Karpas-422 (cell line): ENCODE measurements around the gene CADM3. TPM values are rescaled to one million over a fixed set of nuclear protein-coding genes. Genes with fewer than 3 reads are reported as not detected.

Experiments used
- DNase-seq: peaks from one replicate; pipeline ENCODE4 v3.0.0-alpha.2; 2015
- H2AFZ ChIP-seq: fragments of 200-600 bp; sonication (generic); 2 replicates; pipeline ENCODE4 v1.6.1; 2014; ENCODE audit warnings: antibody characterized with exemption, low read length, mixed read lengths
- H3K27ac ChIP-seq: fragments of 200-600 bp; sonication (generic); 2 replicates; pipeline ENCODE4 v1.5.1; 2014; ENCODE audit warnings: mild to moderate bottlenecking, low read length, moderate library complexity
- H3K27me3 ChIP-seq: fragments of 200-600 bp; sonication (generic); 2 replicates; pipeline ENCODE4 v1.6.1; 2014; ENCODE audit warnings: low read length, mixed read lengths
- H3K36me3 ChIP-seq: fragments of 200-600 bp; sonication (generic); 2 replicates; pipeline ENCODE4 v1.6.1; 2014; ENCODE audit warnings: low read length, mixed read lengths; ENCODE audit not compliant: insufficient read depth
- H3K4me1 ChIP-seq: fragments of 200-600 bp; sonication (generic); 2 replicates; pipeline ENCODE4 v1.6.1; 2014; ENCODE audit warnings: mild to moderate bottlenecking, low read length, mixed read lengths
- H3K4me2 ChIP-seq: fragments of 200-600 bp; sonication (generic); 2 replicates; pipeline ENCODE4 v1.6.1; 2014; ENCODE audit warnings: low read length, low read depth, mild to moderate bottlenecking; ENCODE audit not compliant: poor library complexity, severe bottlenecking
- H3K4me3 ChIP-seq: fragments of 200-600 bp; sonication (generic); 2 replicates; pipeline ENCODE4 v1.5.1; 2014; ENCODE audit warnings: mild to moderate bottlenecking, antibody characterized with exemption, low read length, mixed read lengths
- H3K79me2 ChIP-seq: fragments of 200-600 bp; sonication (generic); 2 replicates; pipeline ENCODE4 v1.6.1; 2014; ENCODE audit warnings: mild to moderate bottlenecking, low read length, mixed read lengths
- H3K9ac ChIP-seq: fragments of 200-600 bp; sonication (generic); 2 replicates; pipeline ENCODE4 v1.6.0; 2014; ENCODE audit warnings: low read length
- H3K9me2 ChIP-seq: fragments of 200-600 bp; sonication (generic), shearing (Covaris generic); replicated peaks from 2 replicates; pipeline ENCODE4 v1.6.0; 2014; ENCODE audit warnings: mild to moderate bottlenecking, low read length, moderate library complexity; ENCODE audit not compliant: insufficient read depth
- H3K9me3 ChIP-seq: fragments of 300-700, 200-600 bp; sonication (generic); 2 replicates; pipeline ENCODE4 v1.6.1; 2014; ENCODE audit warnings: low read length, mixed read lengths
- H4K20me1 ChIP-seq: fragments of 200-600 bp; sonication (generic); 2 replicates; pipeline ENCODE4 v1.6.1; 2014; ENCODE audit warnings: mild to moderate bottlenecking, antibody characterized with exemption, low read length, low read depth; ENCODE audit not compliant: insufficient read depth
- small RNA-seq: library from RNA; depleted of rRNA; stranded (forward); fragments of <200 nt; gene quantifications from one replicate; pipeline ENCODE3, GENCODE V24; 2014
- total RNA-seq: library from RNA; depleted of rRNA; stranded (reverse); fragments of >200 nt; shearing (Covaris generic); gene quantifications from 2 replicates; pipeline ENCODE4 v1.2.3, GENCODE V29; 2014; ENCODE audit warnings: low replicate concordance; rRNA removed

The CADM3 gene
- total RNA-seq, 1 experiment from 2014 or later = not detected

- H3K9me3 ChIP-seq = no peaks in the 10 kb centered on the region
- H3K4me2 ChIP-seq = no peak overlapping the region
- no peak overlapping the region for H3K4me3 ChIP-seq
- no peak for DNase-seq
- no peak overlapping the region for H3K9ac ChIP-seq
- no peaks in the 10 kb centered on the region for H3K79me2 ChIP-seq
- no peak overlapping the region for H2AFZ ChIP-seq
- H3K27me3 ChIP-seq = no peaks in the 10 kb centered on the region
- H3K4me1 ChIP-seq = no peaks in the 10 kb centered on the region
- no peaks in the 10 kb centered on the region for H3K9me2 ChIP-seq
- no peaks in the 10 kb centered on the region for H3K36me3 ChIP-seq
- H4K20me1 ChIP-seq = no peaks in the 10 kb centered on the region
- no peak overlapping the region for H3K27ac ChIP-seq
Measured at GRCh38 chr1:159247266-159247665, 75.9 kb downstream of the CADM3 start.

- H3K9ac ChIP-seq = no peak overlapping the region
- no peak for DNase-seq
Measured at GRCh38 chr1:159248311-159248710, 76.9 kb downstream of the CADM3 start.

GRCh38 chr1:159250638-159251216, 79.3 kb downstream of the CADM3 start:
- no peaks in the 10 kb centered on the region for H4K20me1 ChIP-seq
- H3K9me2 ChIP-seq = no peaks in the 10 kb centered on the region
- H3K9ac ChIP-seq = no peak overlapping the region
- H3K4me3 ChIP-seq = no peak overlapping the region
- H3K9me3 ChIP-seq = no peaks in the 10 kb centered on the region
- H3K79me2 ChIP-seq = no peaks in the 10 kb centered on the region
- H3K27ac ChIP-seq = no peak overlapping the region
- H2AFZ ChIP-seq = peak overlapping the region; percentile 1; the same call in 1 of the 2 replicates
- no peaks in the 10 kb centered on the region for H3K27me3 ChIP-seq
- H3K4me1 ChIP-seq = no peaks in the 10 kb centered on the region
- DNase-seq = no peak
- no peak overlapping the region for H3K4me2 ChIP-seq
- H3K36me3 ChIP-seq = no peaks in the 10 kb centered on the region

More at GRCh38 chr1:159248311-159248710, 76.9 kb downstream of the CADM3 start:
- H3K4me3 ChIP-seq = no peak overlapping the region
- no peaks in the 10 kb centered on the region for H4K20me1 ChIP-seq
- no peaks in the 10 kb centered on the region for H3K4me1 ChIP-seq
- H3K4me2 ChIP-seq = no peak overlapping the region
- H3K27me3 ChIP-seq = no peaks in the 10 kb centered on the region
- no peaks in the 10 kb centered on the region for H3K79me2 ChIP-seq
- H2AFZ ChIP-seq = no peak overlapping the region
- H3K36me3 ChIP-seq = no peaks in the 10 kb centered on the region
- H3K27ac ChIP-seq = no peak overlapping the region
- H3K9me2 ChIP-seq = no peaks in the 10 kb centered on the region
- no peaks in the 10 kb centered on the region for H3K9me3 ChIP-seq

Small RNAs within 50 kb of the gene (small RNA-seq; reads per million reads assigned to genes)
- gene RNA5SP60 = not detected

Other genes with a start within 250 kb of the CADM3 start
- not detected in 2 replicates for gene PYHIN1, start 240.1 kb upstream of the CADM3 start, total RNA-seq
- 31.9 and 36.3 TPM in 2 replicates for gene IFI16, start 161.7 kb upstream of the CADM3 start, total RNA-seq
- gene AIM2, start 94.8 kb upstream of the CADM3 start, total RNA-seq = 1.7 and 2.1 TPM in 2 replicates
- gene ACKR1, start 33.3 kb downstream of the CADM3 start, total RNA-seq = not detected in 2 replicates
- not detected in 2 replicates for gene FCER1A, start 130.7 kb downstream of the CADM3 start, total RNA-seq